Muscle layer of colon (tissue), 2 donors: ENCODE data around the gene MUTYH.

ENCODE experiments used
- H3K27ac ChIP-seq: one replicate; pipeline ENCODE4 v1.7.0; 2013; ENCODE audit warnings: low read depth, mild to moderate bottlenecking, low read length, moderate library complexity
- H3K27me3 ChIP-seq, 2 donors: one replicate each; pipeline ENCODE4 v1.7.0; 2013; ENCODE audit warnings: low read length in 2 of 2, mild to moderate bottlenecking in 2 of 2; ENCODE audit not compliant: insufficient read depth in 2 of 2, control insufficient read depth in 1 of 2
- H3K36me3 ChIP-seq: one replicate; pipeline ENCODE4 v1.7.0; 2013; ENCODE audit warnings: mild to moderate bottlenecking, low read length; ENCODE audit not compliant: insufficient read depth
- H3K4me1 ChIP-seq: one replicate; pipeline ENCODE4 v1.7.0; 2013; ENCODE audit warnings: mild to moderate bottlenecking, low read length; ENCODE audit not compliant: insufficient read depth
- H3K4me3 ChIP-seq, 2 donors: one replicate each; pipeline ENCODE4 v1.7.0; 2013; ENCODE audit warnings: low read length in 2 of 2, low read depth in 1 of 2, mild to moderate bottlenecking in 1 of 2, moderate library complexity in 1 of 2
- H3K9ac ChIP-seq: one replicate; pipeline ENCODE4 v1.7.0; 2013; ENCODE audit warnings: low read length
- H3K9me3 ChIP-seq: one replicate; pipeline ENCODE4 v1.7.0; 2013; ENCODE audit warnings: mild to moderate bottlenecking, low read length
- donor health status: abdominal sarcoma.
- donor health status: Adenocarcinoma of cecum.

MUTYH gene

GRCh38 chr1:45348609-45348965 lies 8.3 kb upstream of the MUTYH start:
- H3K9me3 ChIP-seq = no peaks in the 10 kb centered on the region
- H3K4me1 ChIP-seq = peaks cover 22% of the 10 kb centered on the region
- H3K36me3 ChIP-seq = peaks cover 13% of the 10 kb centered on the region
- peak overlapping the region; percentile 41 for H3K27ac ChIP-seq
- no peaks in the 10 kb centered on the region for H3K27me3 ChIP-seq
- no peak overlapping the region for H3K4me3 ChIP-seq
- no peak overlapping the region for H3K9ac ChIP-seq

DNA sequence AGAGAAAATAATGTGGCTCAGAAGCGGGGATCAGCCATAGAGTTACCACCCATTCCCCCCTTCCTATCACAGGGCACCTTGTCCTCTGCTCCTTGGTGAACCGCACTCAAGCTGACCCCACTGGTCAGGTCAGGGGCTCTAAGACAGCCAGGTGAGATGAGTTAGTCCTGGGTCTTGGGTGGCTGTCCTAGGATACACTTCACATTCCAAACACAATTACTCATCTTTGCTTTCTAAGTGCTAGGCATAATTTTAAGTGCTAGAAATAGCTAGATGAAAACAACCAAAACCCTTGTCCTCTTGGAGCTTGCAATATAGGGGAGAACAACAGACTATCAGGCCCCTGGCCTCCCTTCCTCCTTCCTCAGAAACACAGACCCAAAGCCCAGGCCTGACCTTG lies 7.8 kb upstream of the MUTYH start:
- Histone ChIP-seq H3K4me3 (no peak overlapping the region), H3K36me3 (peaks cover 19% of the 10 kb centered on the region), H3K4me1 (peaks cover 22% of the 10 kb centered on the region), H3K27ac (peak overlapping the region; percentile 41), H3K9ac (no peak overlapping the region), H3K9me3 (no peaks in the 10 kb centered on the region), H3K27me3 (no peaks in the 10 kb centered on the region)

GRCh38 chr1:45346473-45346872 lies 6.2 kb upstream of the MUTYH start:
- Histone ChIP-seq H3K36me3 (peaks cover 34% of the 10 kb centered on the region), H3K4me3 (no peak overlapping the region), H3K27ac (no peak overlapping the region), H3K4me1 (peaks cover 28% of the 10 kb centered on the region), H3K9me3 (no peaks in the 10 kb centered on the region), H3K9ac (no peak overlapping the region), H3K27me3 (no peaks in the 10 kb centered on the region)

GRCh38 chr1:45345014-45345413 lies 4.8 kb upstream of the MUTYH start:
- Histone ChIP-seq H3K9ac (no peak overlapping the region), H3K27me3 (no peaks in the 10 kb centered on the region), H3K27ac (no peak overlapping the region), H3K36me3 (peaks cover 40% of the 10 kb centered on the region), H3K4me3 (no peak overlapping the region), H3K4me1 (peaks cover 37% of the 10 kb centered on the region), H3K9me3 (no peaks in the 10 kb centered on the region)

- H3K9ac ChIP-seq = no peak overlapping the region
- H3K36me3 ChIP-seq = peaks cover 40% of the 10 kb centered on the region
- no peak overlapping the region for H3K27ac ChIP-seq
- H3K4me3 ChIP-seq = no peak overlapping the region
- H3K27me3 ChIP-seq = no peaks in the 10 kb centered on the region
- H3K9me3 ChIP-seq = no peaks in the 10 kb centered on the region
- peaks cover 35% of the 10 kb centered on the region for H3K4me1 ChIP-seq
Measured at GRCh38 chr1:45344499-45344898, 4.3 kb upstream of the MUTYH start.

- H3K27me3 ChIP-seq = no peaks in the 10 kb centered on the region
- peak overlapping the region; percentile 96 for H3K27ac ChIP-seq
- peaks cover 16% of the 10 kb centered on the region for H3K4me1 ChIP-seq
Measured at GRCh38 chr1:45340816-45341466, 701 bp upstream of the MUTYH start.

DNA sequence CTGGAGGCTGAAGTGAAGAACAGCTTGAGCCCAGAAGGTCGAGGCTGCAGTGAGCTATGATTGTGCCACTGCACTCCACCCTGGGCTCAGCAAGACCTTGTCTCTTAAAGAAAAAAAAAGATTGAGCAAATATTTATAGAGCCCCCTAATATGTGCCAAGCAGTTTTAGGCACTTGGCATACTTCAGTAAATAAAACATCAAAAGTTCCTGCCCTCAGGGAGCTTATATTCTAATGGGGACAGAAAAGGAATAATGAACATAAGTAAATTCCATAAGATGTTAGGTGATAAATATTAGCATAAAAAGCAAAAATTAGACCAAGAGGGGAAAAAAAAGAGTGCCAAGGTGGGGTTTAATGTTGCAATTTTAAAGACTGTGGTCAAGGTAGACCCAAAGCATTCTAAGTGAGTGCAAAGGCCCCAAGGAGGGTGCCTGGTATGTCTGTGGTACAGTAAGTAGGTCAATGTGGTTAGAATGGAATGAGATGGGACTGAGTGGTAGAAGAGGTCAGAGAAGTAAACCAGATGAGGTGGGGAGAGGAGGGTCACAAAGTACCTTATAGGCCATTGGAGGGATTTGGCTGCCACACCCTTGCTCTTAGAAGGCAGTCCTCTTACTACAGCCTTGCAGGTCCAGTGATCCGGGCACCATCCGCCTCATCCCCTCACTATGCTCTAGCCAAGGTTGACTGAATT lies 2.5 kb downstream of the MUTYH start:
- peaks cover 34% of the 10 kb centered on the region for H3K36me3 ChIP-seq
- no peak overlapping the region for H3K4me3 ChIP-seq
- H3K27ac ChIP-seq = no peak overlapping the region
- H3K9me3 ChIP-seq = no peaks in the 10 kb centered on the region
- peaks cover 16% of the 10 kb centered on the region for H3K4me1 ChIP-seq
- no peaks in the 10 kb centered on the region for H3K27me3 ChIP-seq
- no peak overlapping the region for H3K9ac ChIP-seq

More at GRCh38 chr1:45340816-45341466, 701 bp upstream of the MUTYH start:
- H3K4me3 ChIP-seq = peak overlapping the region; percentile 72 to 93
- H3K36me3 ChIP-seq = peaks cover 40% of the 10 kb centered on the region
- peak overlapping the region; percentile 91 for H3K9ac ChIP-seq
- H3K9me3 ChIP-seq = no peaks in the 10 kb centered on the region

DNA sequence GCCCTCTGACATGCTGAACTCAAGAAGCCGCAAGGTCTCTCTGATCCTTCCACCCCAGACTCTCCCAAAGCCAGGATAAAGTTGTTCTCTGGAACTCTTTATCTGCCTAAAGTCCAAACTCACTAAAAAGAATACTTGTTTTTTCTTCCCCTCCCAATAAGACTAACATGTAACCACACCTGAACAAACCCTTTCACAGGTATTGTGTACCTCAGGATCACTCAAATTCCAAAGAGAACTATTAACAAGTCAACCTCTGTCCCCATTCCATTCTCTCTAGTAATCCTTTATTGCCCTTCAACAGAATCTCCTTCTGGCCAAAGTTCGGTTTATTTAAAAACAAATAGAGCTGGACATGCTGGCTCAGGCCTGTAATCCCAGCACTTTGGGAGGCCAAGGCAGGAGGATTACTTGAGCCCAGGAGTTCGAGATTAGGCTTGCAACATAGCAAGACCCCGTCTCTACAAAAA lies 4.3 kb downstream of the MUTYH start:
- Histone ChIP-seq H3K27me3 (no peaks in the 10 kb centered on the region), H3K36me3 (peaks cover 35% of the 10 kb centered on the region), H3K27ac (no peak overlapping the region), H3K4me3 (no peak overlapping the region), H3K9ac (no peak overlapping the region), H3K9me3 (no peaks in the 10 kb centered on the region), H3K4me1 (peaks cover 3% of the 10 kb centered on the region)

DNA sequence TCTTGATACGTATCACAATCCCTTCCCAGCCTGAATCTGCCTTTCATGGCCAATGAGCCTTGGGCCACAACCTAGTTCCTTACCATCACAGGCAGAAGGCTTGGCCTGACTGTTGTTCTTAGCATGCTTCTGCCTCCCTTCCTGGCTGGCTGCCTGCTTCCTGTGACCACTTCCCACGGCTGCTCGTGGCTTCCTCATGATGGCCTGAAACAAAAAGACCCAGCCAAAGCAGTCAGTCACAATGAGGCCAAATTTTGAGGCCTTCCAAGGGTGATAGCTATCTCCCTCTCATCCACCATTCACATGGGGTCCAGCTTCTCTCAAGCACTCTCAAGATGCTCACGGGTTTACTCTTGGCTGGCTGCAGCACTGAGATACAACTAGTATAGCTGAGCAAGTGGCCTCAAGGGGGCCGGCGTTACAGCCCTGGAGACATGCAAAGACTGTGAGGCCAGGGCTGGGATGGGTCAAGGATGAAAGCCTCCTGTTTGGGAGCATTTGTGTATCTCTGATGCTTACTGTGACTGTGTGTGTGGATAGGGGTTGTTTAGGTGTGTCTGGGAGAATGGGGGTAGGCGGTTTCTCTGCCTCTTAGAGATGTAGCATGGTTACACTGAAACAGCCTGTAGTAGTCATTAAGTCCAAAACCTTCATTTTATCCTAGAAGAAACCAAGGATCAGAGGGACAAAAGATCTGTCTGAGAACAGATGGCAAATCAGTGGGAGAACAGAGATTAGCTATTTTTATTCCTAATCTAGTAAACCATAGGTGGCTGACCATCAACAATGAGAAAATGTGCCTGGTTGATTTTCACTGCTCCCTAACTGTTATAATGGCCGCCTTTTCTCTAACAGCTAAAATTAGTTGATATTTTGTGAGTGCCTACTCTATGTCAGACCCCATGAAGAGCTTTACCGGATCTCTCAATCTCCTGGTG lies 5.7 kb downstream of the MUTYH start:
- Histone ChIP-seq H3K9ac (no peak overlapping the region), H3K27ac (no peak overlapping the region), H3K36me3 (peaks cover 35% of the 10 kb centered on the region)

GRCh38 chr1:45332346-45332720 lies 7.9 kb downstream of the MUTYH start:
- no peak overlapping the region for H3K4me3 ChIP-seq
- H3K36me3 ChIP-seq = peaks cover 38% of the 10 kb centered on the region
- peaks cover 0 to 8% of the 10 kb centered on the region in 2 donors for H3K27me3 ChIP-seq
- no peaks in the 10 kb centered on the region for H3K4me1 ChIP-seq
- H3K9me3 ChIP-seq = no peaks in the 10 kb centered on the region
- H3K27ac ChIP-seq = no peak overlapping the region
- H3K9ac ChIP-seq = no peak overlapping the region

More for the DNA sequence above, 5.7 kb downstream of the MUTYH start:
- Histone ChIP-seq H3K4me3 (no peak overlapping the region), H3K27me3 (no peaks in the 10 kb centered on the region), H3K4me1 (no peaks in the 10 kb centered on the region), H3K9me3 (no peaks in the 10 kb centered on the region)
